GM06990 (cell line): Measurements from ENCODE around the gene L1TD1.
"Not testable (repeated sequence)": the region's sequence is repeated elsewhere in the genome, so short reads cannot be mapped to it uniquely, and the experiment has no call there.

Source experiments
- DNase-seq: peaks from one replicate; pipeline ENCODE4 v3.0.0-alpha.2; 2011; ENCODE audit not compliant: insufficient read length; ENCODE audit errors: extremely low read depth
- H3K27me3 ChIP-seq: replicated peaks from 2 replicates; pipeline ENCODE4 v1.6.0; 2011; ENCODE audit warnings: low read length; ENCODE audit not compliant: control insufficient read depth, insufficient read depth
- H3K36me3 ChIP-seq: 2 replicates; pipeline ENCODE4 v1.5.1; 2011; ENCODE audit warnings: low read length; ENCODE audit not compliant: control insufficient read depth, insufficient read depth
- H3K4me3 ChIP-seq: replicated peaks from 2 replicates; pipeline ENCODE4 v1.5.1; 2011; ENCODE audit warnings: low read depth, mild to moderate bottlenecking, control low read depth, low read length
- CTCF ChIP-seq: IDR thresholded peaks from 2 replicates; pipeline ENCODE4 v1.5.1; 2011; ENCODE audit warnings: low read length, control low read depth, mild to moderate bottlenecking, inconsistent platforms; ENCODE audit not compliant: insufficient read depth, poor library complexity, severe bottlenecking

Gene L1TD1

GRCh38 chr1:62237361-62237760 lies 42.7 kb downstream of the L1TD1 start:
- Histone ChIP-seq H3K36me3 (no peaks in the 10 kb centered on the region), H3K4me3 (no peak overlapping the region), H3K27me3 (no peaks in the 10 kb centered on the region)
- no peak for DNase-seq
- TF ChIP-seq CTCF = no peak

- no peak for DNase-seq
- Histone ChIP-seq H3K36me3 (no peaks in the 10 kb centered on the region), H3K27me3 (no peaks in the 10 kb centered on the region), H3K4me3 (no peak overlapping the region)
- no peak for TF ChIP-seq CTCF
Observed at GRCh38 chr1:62237950-62238374, 43.3 kb downstream of the L1TD1 start.

GRCh38 chr1:62238507-62238906 lies 43.9 kb downstream of the L1TD1 start:
- no peak for DNase-seq
- no peaks in the 10 kb centered on the region for H3K27me3 ChIP-seq
- H3K4me3 ChIP-seq = no peak overlapping the region
- TF ChIP-seq CTCF = no peak
- H3K36me3 ChIP-seq = no peaks in the 10 kb centered on the region

- DNase-seq, H3K36me3 ChIP-seq, H3K4me3 ChIP-seq, H3K27me3 ChIP-seq: not testable (repeated sequence)
Observed at GRCh38 chr1:62239652-62240403, 45.2 kb downstream of the L1TD1 start.

- no peak for TF ChIP-seq CTCF
- H3K27me3 ChIP-seq = no peaks in the 10 kb centered on the region
- H3K36me3 ChIP-seq = no peaks in the 10 kb centered on the region
- no peak overlapping the region for H3K4me3 ChIP-seq
- DNase-seq = no peak
Observed at GRCh38 chr1:62240651-62241370, 46.2 kb downstream of the L1TD1 start.

GRCh38 chr1:62241371-62242131 lies 46.9 kb downstream of the L1TD1 start:
- DNase-seq = no peak

GRCh38 chr1:62244380-62244779 lies 49.7 kb downstream of the L1TD1 start:
- not testable (repeated sequence) for DNase-seq, H3K36me3 ChIP-seq, H3K4me3 ChIP-seq, H3K27me3 ChIP-seq

More at GRCh38 chr1:62241371-62242131, 46.9 kb downstream of the L1TD1 start:
- H3K4me3 ChIP-seq = no peak overlapping the region
- no peak for TF ChIP-seq CTCF
- H3K36me3 ChIP-seq = no peaks in the 10 kb centered on the region
- no peaks in the 10 kb centered on the region for H3K27me3 ChIP-seq
